Heart left ventricle (tissue), 16 donors: Measurements from ENCODE around the gene PTTG1IP. TPM values are rescaled to one million over a fixed set of nuclear protein-coding genes. Genes with fewer than 3 reads are reported as not detected.

Experiments used
- ATAC-seq, 4 donors: fragments of 200-7000 bp; cut with Tn5 transposase; one replicate each; pipeline ENCODE4 v1.9.1; 2020 to 2022; ENCODE audit warnings: moderate library complexity in 4 of 4, mild to moderate bottlenecking in 3 of 4, moderate number of reproducible peaks in 1 of 4
- DNase-seq, 5 donors: peaks; one replicate each; pipeline ENCODE4 v3.0.0-alpha.2; 2020
- H3K27ac ChIP-seq, 12 donors: fragments of 200-600 bp; sonication (generic) in 4 of 12; one replicate each; pipeline versions ENCODE4 v1.5.0 to v1.8.0; 2016 to 2022; ENCODE audit warnings: mild to moderate bottlenecking in 2 of 12
- H3K27me3 ChIP-seq, 9 donors: fragments of 200-600 bp; sonication (generic) in 2 of 9; one replicate each; pipeline versions ENCODE4 v1.5.1 to v1.8.0; 2016 to 2022; ENCODE audit warnings: mild to moderate bottlenecking in 3 of 9
- H3K36me3 ChIP-seq, 9 donors: fragments of 200-600 bp; sonication (generic) in 2 of 9; one replicate each; pipeline versions ENCODE4 v1.5.0 to v1.8.0; 2018 to 2022; ENCODE audit warnings: mild to moderate bottlenecking in 2 of 9
- H3K4me1 ChIP-seq, 12 donors: fragments of 200-600 bp; sonication (generic) in 4 of 12; one replicate each; pipeline versions ENCODE4 v1.5.0 to v1.8.0; 2016 to 2022; ENCODE audit warnings: mild to moderate bottlenecking in 3 of 12
- H3K4me3 ChIP-seq, 12 donors: fragments of 200-600 bp; sonication (generic) in 4 of 12; one replicate each; pipeline versions ENCODE4 v1.5.0 to v1.8.0; 2017 to 2022; ENCODE audit warnings: mild to moderate bottlenecking in 9 of 12, moderate library complexity in 4 of 12
- H3K9me3 ChIP-seq, 12 donors: fragments of 200-600 bp; sonication (generic) in 4 of 12; one replicate each; pipeline versions ENCODE4 v1.5.0 to v1.8.0; 2016 to 2022; ENCODE audit warnings: mild to moderate bottlenecking in 1 of 12
- POLR2A ChIP-seq, 2 donors: fragments of 450-650 bp; IDR thresholded peaks; one replicate each; pipeline ENCODE4 v1.6.1; 2017; ENCODE audit warnings: antibody characterized with exemption in 2 of 2, mild to moderate bottlenecking in 2 of 2, moderate library complexity in 2 of 2
- whole genome bisulfite sequencing, 4 donors: extraction: QIAGEN DNeasy Blood & Tissue Kit in 2 of 4; methylation state at CpG; one replicate each; pipeline versions ENCODE4 v1.1.5 to v1.1.7; 2013 to 2018; 5-methylcytosine and 5-hydroxymethylcytosine counted together
- intact Hi-C, 10 donors: fragments of 100-400 bp; cut with DNase I; formaldehyde crosslinking; loops; one replicate each; pipeline versions ENCODE4 v1.11.1 to v1.14.2; 2022
- polyA plus RNA-seq, 2 donors: library from polyadenylated mRNA; stranded (reverse); fragments of 200-250 nt; gene quantifications; one replicate each; pipeline ENCODE4 v1.2.3, GENCODE V29; 2013
- total RNA-seq, 9 donors: library from RNA; depleted of rRNA in 2 of 9; stranded (reverse); fragments of >200 nt in 2 of 9; fragmentation: NEBNext Ultra II Directional in 3 of 9; extraction: Animal tissue kit (Norgen Biotek cat#: 25700) in 3 of 9; gene quantifications; one replicate each; pipeline versions ENCODE4 v1.1.0 to v1.2.4, GENCODE V29; 2016 to 2023
- TF ChIP-seq, protein P1 (sequence below), 12 donors: fragments of 200-600 bp; sonication (generic) in 4 of 12; IDR thresholded peaks; one replicate each; pipeline versions ENCODE4 v1.5.0 to v1.8.0; 2018 to 2022; ENCODE audit warnings: antibody characterized with exemption in 12 of 12, mild to moderate bottlenecking in 5 of 12
- donor health status: ischemic (EF 13 %, LVEDD 7.1; RV severe dilation, severe dysfunction).
- donor health status: healthy with polysubstance abuse.
- donor health status: DM: no; HTN: yes; CAD: no.
- donor health status: DM: no; HTN: no; CAD: no.
- donor health status: ischemic (EF 25% LVEDD 6.9; RV normal size, moderate dysfunction).
- donor health status: ischemic (EF 25% LVEDD 5.7; RV mildly dilated, moderate dysfunction).
- donor health status: healthy.
- donor health status: DM: yes; HTN: yes; CAD: no.
- donor health status: ischemic (EF 35%, LVEDD 5.7; RV mildly dilated, moderate dysfunction).
- donor health status: nonischemic (EF 11% LVEDD 7.7; RV severe dilation, severe dysfunction).
- donor health status: DM: yes; HTN: yes; CAD: no.
- donor health status: PGD.
- donor health status: ischemic (EF 29% LVEDD 5.4; RV normal size, mild dysfunction).
- donor health status: nonischemic (EF 23%, LVEDD 6.1; RV moderate dilation, normal function).

Gene PTTG1IP
- total and polyA plus RNA-seq, 11 donors, result 126 to 319 (median 172) TPM

DNA sequence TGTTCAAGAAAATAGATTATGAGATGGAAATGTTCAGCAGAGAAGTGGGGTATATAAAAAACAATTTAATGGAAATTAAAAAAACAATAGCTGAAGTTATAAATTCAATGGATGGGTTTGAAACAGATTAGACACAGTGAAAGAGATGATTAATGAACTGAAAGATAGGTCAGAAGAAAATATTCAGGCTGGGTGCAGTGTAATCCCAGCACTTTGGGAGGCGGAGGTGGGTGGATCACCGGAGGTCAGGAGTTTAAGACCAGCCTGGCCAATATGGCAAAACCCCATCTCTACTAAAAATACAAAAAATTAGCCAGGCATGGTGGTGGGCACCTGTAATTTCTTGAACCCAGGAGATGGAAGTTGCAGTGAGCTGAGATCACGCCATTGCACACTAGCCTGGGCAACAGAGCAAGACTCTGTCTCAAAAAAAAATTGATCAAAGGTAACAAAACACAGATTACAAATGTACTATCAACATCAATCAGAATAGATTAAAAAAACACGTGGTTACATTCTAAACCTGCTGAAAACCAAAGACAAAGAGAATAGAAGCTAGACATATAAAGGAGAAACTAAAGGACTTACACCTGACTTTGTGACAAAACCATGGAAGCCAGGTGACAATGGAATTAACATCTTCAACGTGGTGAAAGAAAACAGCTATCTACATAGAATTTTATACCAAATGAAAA lies 50.9 kb downstream of the PTTG1IP start:
- Histone ChIP-seq H3K4me1 (peaks cover 0 to 8% (median 6%) of the 10 kb centered on the region in 12 donors), H3K36me3 (no peaks in the 10 kb centered on the region), H3K9me3 (peaks cover 0 to 48% (median 17%) of the 10 kb centered on the region in 12 donors), H3K27me3 (no peaks in the 10 kb centered on the region), H3K4me3 (no peak overlapping the region), H3K27ac (no peak overlapping the region)
- TF ChIP-seq, protein P1, sequence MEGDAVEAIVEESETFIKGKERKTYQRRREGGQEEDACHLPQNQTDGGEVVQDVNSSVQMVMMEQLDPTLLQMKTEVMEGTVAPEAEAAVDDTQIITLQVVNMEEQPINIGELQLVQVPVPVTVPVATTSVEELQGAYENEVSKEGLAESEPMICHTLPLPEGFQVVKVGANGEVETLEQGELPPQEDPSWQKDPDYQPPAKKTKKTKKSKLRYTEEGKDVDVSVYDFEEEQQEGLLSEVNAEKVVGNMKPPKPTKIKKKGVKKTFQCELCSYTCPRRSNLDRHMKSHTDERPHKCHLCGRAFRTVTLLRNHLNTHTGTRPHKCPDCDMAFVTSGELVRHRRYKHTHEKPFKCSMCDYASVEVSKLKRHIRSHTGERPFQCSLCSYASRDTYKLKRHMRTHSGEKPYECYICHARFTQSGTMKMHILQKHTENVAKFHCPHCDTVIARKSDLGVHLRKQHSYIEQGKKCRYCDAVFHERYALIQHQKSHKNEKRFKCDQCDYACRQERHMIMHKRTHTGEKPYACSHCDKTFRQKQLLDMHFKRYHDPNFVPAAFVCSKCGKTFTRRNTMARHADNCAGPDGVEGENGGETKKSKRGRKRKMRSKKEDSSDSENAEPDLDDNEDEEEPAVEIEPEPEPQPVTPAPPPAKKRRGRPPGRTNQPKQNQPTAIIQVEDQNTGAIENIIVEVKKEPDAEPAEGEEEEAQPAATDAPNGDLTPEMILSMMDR (IDR thresholded peaks at IDR 0.05), result no peak
- TF ChIP-seq POLR2A (IDR thresholded peaks at IDR 0.05), result no peak
- WGBS, 4 donors, result 70 to 72% (median 71%) methylated on average over 5 of the region's 5 CpGs
- ATAC-seq (no peak), DNase-seq (no peak)
- intact Hi-C loops, result no loop called here

DNA sequence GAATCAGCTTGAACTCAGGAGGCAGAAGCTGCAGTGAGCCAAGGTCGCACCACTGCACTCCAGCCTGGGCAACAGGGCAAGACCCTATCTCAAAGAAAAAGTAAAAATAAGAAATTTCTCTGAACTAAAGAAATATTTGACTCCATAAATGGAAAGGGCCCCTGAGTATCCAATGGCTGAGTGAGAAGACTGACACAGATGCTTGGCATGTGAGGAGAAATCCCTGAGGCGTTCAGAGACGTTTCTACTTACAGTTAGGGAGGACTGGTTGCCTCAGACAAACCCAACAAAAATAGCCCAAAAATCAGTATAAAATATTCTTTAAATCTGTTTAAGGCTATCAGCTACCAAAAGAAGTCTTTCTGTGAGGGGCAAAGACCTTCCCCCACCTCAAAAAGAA lies 52.6 kb downstream of the PTTG1IP start:
- H3K4me3 ChIP-seq, result no peak overlapping the region
- DNase-seq (no peak), ATAC-seq (no peak)
- peaks cover 0 to 23% (median 15%) of the 10 kb centered on the region in 12 donors for H3K4me1 ChIP-seq
- no peak overlapping the region for H3K27ac ChIP-seq
- no peaks in the 10 kb centered on the region for H3K27me3 ChIP-seq
- H3K9me3 ChIP-seq, result peaks cover 0 to 44% (median 14%) of the 10 kb centered on the region in 12 donors
- intact Hi-C loops, result no loop called here
- no peaks in the 10 kb centered on the region for H3K36me3 ChIP-seq
- no peak for TF ChIP-seq POLR2A (IDR thresholded peaks at IDR 0.05)
- WGBS, 4 donors, result 75 to 82% (median 79%) methylated on average over 3 of the region's 3 CpGs

DNA sequence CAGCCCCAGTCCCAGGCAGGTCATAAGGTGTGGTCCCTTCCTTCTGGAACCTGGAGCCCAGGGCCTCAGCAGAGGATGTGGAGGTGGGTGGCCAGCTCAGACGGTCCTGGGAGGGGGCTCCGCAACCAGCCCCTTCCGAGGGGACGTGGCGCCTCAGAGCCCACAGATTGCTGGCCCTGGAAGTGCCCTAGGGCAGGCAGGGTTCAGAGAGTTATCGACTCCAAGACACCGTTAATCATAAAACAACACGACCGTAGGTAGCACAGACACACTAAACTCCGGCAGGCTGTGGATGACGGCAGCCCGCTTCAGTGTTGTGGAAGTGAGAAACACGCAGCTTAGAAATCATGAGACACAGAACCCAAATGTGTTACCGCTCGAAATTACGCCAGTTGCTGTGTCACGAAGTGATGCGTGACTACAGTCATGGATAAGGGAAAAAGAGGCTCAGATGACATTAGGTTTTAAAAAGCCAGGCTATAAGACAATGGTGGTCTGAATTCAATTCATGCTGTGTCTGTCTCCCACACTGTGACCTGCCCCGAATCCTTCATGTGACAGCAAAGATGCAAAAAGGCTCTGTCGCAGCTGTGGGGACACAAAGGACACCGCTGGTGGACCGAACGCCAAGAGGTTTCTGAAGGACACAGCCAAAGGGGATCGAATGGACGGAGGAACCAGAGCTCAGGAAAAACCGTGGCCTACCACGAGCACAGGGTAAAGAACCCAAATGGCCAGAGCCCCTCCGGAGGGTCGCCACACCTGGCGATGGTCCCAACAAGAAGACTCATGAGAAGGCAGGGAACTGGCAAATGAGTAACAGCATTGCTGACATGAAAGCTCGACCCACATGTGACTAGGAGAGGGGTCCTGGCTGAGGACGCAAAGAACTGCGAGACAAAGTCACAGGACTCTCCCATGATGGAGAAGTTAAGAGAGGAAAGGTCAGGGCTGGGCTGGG lies 53.9 kb downstream of the PTTG1IP start:
- peaks cover 0 to 34% (median 23%) of the 10 kb centered on the region in 12 donors for H3K4me1 ChIP-seq
- DNase-seq, result peak in 1 of 5 donors; percentile 52
- no peak for TF ChIP-seq POLR2A (IDR thresholded peaks at IDR 0.05)
- TF ChIP-seq, protein P1 (IDR thresholded peaks at IDR 0.05), result no peak
- H3K27me3 ChIP-seq, result no peaks in the 10 kb centered on the region
- no peaks in the 10 kb centered on the region for H3K36me3 ChIP-seq
- H3K4me3 ChIP-seq, result no peak overlapping the region
- H3K27ac ChIP-seq, result peak overlapping the region in 1 of 12 donors; percentile 92
- no peak for ATAC-seq
- WGBS, 4 donors, result 95 to 99% (median 96%) methylated on average over 31 to 33 of the region's 33 CpGs
- peaks cover 0 to 44% (median 14%) of the 10 kb centered on the region in 12 donors for H3K9me3 ChIP-seq
- intact Hi-C loops, result loop anchor here in 8 of 10 donors (2.0 to 10.0 kb wide), 7 partner anchors 23 to 315 kb away; partner anchors contain the start of gene PTTG1IP (in 5 of the 8)

DNA sequence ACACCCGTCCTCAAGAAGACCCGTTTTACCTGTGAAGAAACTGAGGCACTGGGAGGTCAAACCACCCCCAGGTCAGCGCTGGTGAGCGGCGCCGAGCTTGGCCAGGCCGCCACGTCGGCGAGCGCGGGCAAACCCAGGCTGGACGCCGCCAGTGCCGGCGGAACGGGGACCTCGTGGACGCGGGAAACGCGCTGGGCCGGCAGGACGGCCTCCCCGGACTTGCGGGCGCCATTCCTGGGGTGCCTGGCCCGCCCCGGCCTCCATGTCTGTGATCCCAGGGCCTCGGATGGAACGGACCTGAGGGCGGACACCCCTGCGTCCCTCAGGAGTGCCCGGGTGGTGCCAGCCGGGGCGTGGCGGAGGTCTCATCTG lies 54.9 kb downstream of the PTTG1IP start:
- peak in 1 of 4 donors; percentile 0 for ATAC-seq
- intact Hi-C loops, result loop anchor here in 8 of 10 donors (2.0 to 10.0 kb wide), 7 partner anchors 24 to 316 kb away; partner anchors contain the start of gene PTTG1IP (in 5 of the 8)
- Histone ChIP-seq H3K27ac (peak overlapping the region; percentile 85 to 99 (median 96)), H3K27me3 (no peaks in the 10 kb centered on the region), H3K4me3 (peak overlapping the region; percentile 72 to 97 (median 88)), H3K36me3 (peaks cover 0 to 6% (median 2%) of the 10 kb centered on the region in 9 donors), H3K4me1 (peaks cover 0 to 39% (median 24%) of the 10 kb centered on the region in 12 donors), H3K9me3 (peaks cover 0 to 44% (median 14%) of the 10 kb centered on the region in 12 donors)
- no peak for TF ChIP-seq POLR2A (IDR thresholded peaks at IDR 0.05)
- TF ChIP-seq, protein P1 (IDR thresholded peaks at IDR 0.05), result no peak
- peak in 3 of 5 donors; percentile 32 to 69 (median 56) for DNase-seq
- WGBS, 4 donors, result 49 to 75% (median 59%) methylated on average over 26 to 37 of the region's 37 CpGs
